Skeletal muscle cell (primary cell): Measurements from ENCODE around the gene RFX4.
"Not testable (repeated sequence)": the region's sequence is repeated elsewhere in the genome, so short reads cannot be mapped to it uniquely, and the experiment has no call there.

Experiments
- DNase-seq: peaks from one replicate; pipeline ENCODE4 v3.0.0-alpha.2; 2010; ENCODE audit warnings: low read depth
- H3K4me3 ChIP-seq: 2 replicates; pipeline ENCODE4 v1.5.1; 2011; ENCODE audit warnings: low read depth, mild to moderate bottlenecking, control low read depth, low read length, moderate library complexity

The RFX4 gene

GRCh38 chr12:106717673-106718072 is 134.9 kb downstream of the RFX4 start:
- DNase-seq = no peak
- H3K4me3 ChIP-seq = no peak overlapping the region

- no peak for DNase-seq
These were observed 137.1 kb downstream of the RFX4 start for GRCh38 chr12:106719879-106720278.

GRCh38 chr12:106720696-106721095 is 137.9 kb downstream of the RFX4 start:
- no peak overlapping the region for H3K4me3 ChIP-seq
- DNase-seq = no peak

More at GRCh38 chr12:106719879-106720278, 137.1 kb downstream of the RFX4 start:
- H3K4me3 ChIP-seq = no peak overlapping the region

GRCh38 chr12:106721915-106722314 is 139.1 kb downstream of the RFX4 start:
- DNase-seq = no peak
- no peak overlapping the region for H3K4me3 ChIP-seq

- no peak overlapping the region for H3K4me3 ChIP-seq
- no peak for DNase-seq
These were observed 140.0 kb downstream of the RFX4 start for GRCh38 chr12:106722837-106723236.

GRCh38 chr12:106723416-106723815 is 140.6 kb downstream of the RFX4 start:
- no peak overlapping the region for H3K4me3 ChIP-seq
- no peak for DNase-seq

- DNase-seq = no peak
- no peak overlapping the region for H3K4me3 ChIP-seq
These were observed 141.3 kb downstream of the RFX4 start for GRCh38 chr12:106724116-106724515.

GRCh38 chr12:106724934-106725333 is 142.1 kb downstream of the RFX4 start:
- no peak for DNase-seq
- no peak overlapping the region for H3K4me3 ChIP-seq

- not testable (repeated sequence) for DNase-seq, H3K4me3 ChIP-seq
These were observed 143.9 kb downstream of the RFX4 start for GRCh38 chr12:106726603-106727202.

- H3K4me3 ChIP-seq = no peak overlapping the region
- DNase-seq = no peak
These were observed 146.8 kb downstream of the RFX4 start for GRCh38 chr12:106729611-106730010.

GRCh38 chr12:106732890-106733289 is 150.1 kb downstream of the RFX4 start:
- H3K4me3 ChIP-seq = no peak overlapping the region
- DNase-seq = no peak

GRCh38 chr12:106733660-106734059 is 150.9 kb downstream of the RFX4 start:
- no peak for DNase-seq
- H3K4me3 ChIP-seq = no peak overlapping the region

GRCh38 chr12:106736051-106736957 is 153.5 kb downstream of the RFX4 start:
- DNase-seq = no peak
- H3K4me3 ChIP-seq = no peak overlapping the region

- H3K4me3 ChIP-seq = no peak overlapping the region
- DNase-seq = no peak
These were observed 156.5 kb downstream of the RFX4 start for GRCh38 chr12:106739318-106739717.

GRCh38 chr12:106739815-106740530 is 157.2 kb downstream of the RFX4 start:
- no peak for DNase-seq
- no peak overlapping the region for H3K4me3 ChIP-seq

- H3K4me3 ChIP-seq = no peak overlapping the region
- no peak for DNase-seq
These were observed 158.0 kb downstream of the RFX4 start for GRCh38 chr12:106740818-106741217.

GRCh38 chr12:106741247-106741646 is 158.4 kb downstream of the RFX4 start:
- DNase-seq = no peak
- no peak overlapping the region for H3K4me3 ChIP-seq

GRCh38 chr12:106743270-106743988 is 160.6 kb downstream of the RFX4 start:
- DNase-seq = no peak
- H3K4me3 ChIP-seq = no peak overlapping the region

GRCh38 chr12:106744600-106744999 is 161.8 kb downstream of the RFX4 start:
- DNase-seq = no peak
- no peak overlapping the region for H3K4me3 ChIP-seq
